HepG2 (cell line): ENCODE measurements around the gene RABL6. TPM values are rescaled to one million over a fixed set of nuclear protein-coding genes. Genes with fewer than 3 reads are reported as not detected.

Source experiments
- ATAC-seq: fragments of 200-7000 bp; cut with Tn5 transposase; 3 replicates; pipeline ENCODE4 v1.9.1; 2020; ENCODE audit warnings: mild to moderate bottlenecking, moderate library complexity
- BruUV-seq: library from RNA; stranded (reverse); fragments of 400-500 nt; replicated peaks from 2 replicates; lab custom pipeline; 2021; lab: Mats Ljungman, UMichigan
- CTCF ChIA-PET: fragments of 300-600 bp; formaldehyde crosslinking; extraction: SDS; loops from one replicate; lab custom pipeline; 2021; ENCODE audit warnings: low total read pairs, inconsistent platforms, low intra/inter-chr PET ratio; lab: Yijun Ruan, JAX
- POLR2A ChIA-PET: fragments of 350-600 bp; sonication (Branson Sonifier 250); formaldehyde crosslinking; loops from one replicate; lab custom pipeline; 2020; ENCODE audit warnings: antibody characterized with exemption, inconsistent platforms; lab: Yijun Ruan, JAX
- DNase-seq: peaks from one replicate; pipeline ENCODE4 v3.0.0-alpha.2; 2015; ENCODE audit warnings: low spot score
- FAIRE-seq: peaks from 3 replicates; lab custom pipeline; 2011; peaks lifted over from hg19 to GRCh38; lab: Jason Lieb, UNC
- H2AFZ ChIP-seq: one replicate; pipeline ENCODE4 v1.6.1; 2011; ENCODE audit warnings: low read length, inconsistent platforms
- H3K27ac ChIP-seq: fragments of 300-600 bp; 3 replicates; pipeline ENCODE4 v1.8.0; 2011; ENCODE audit warnings: mixed run types, mild to moderate bottlenecking, mixed read lengths, low read length, inconsistent platforms; ENCODE audit not compliant: insufficient read depth; ENCODE audit errors: extremely low read length
- H3K27me3 ChIP-seq, 2 experiments: fragments of 200-600 bp in 1 of 2; 2 replicates in 1 of 2; 3 replicates in 1 of 2; pipeline versions ENCODE4 v1.6.0 to v1.8.0; 2011; ENCODE audit warnings: low read length in 2 of 2, mild to moderate bottlenecking in 2 of 2, moderate library complexity in 2 of 2, inconsistent platforms in 1 of 2; ENCODE audit not compliant: insufficient read depth in 2 of 2, control insufficient read depth in 1 of 2
- H3K36me3 ChIP-seq, 2 experiments: fragments of 200-600 bp in 1 of 2; replicated peaks in 1 of 2; 2 replicates in 1 of 2; 3 replicates in 1 of 2; pipeline versions ENCODE4 v1.5.1 to v1.8.0; 2011; ENCODE audit warnings: low read length in 2 of 2, inconsistent platforms in 1 of 2; ENCODE audit not compliant: insufficient read depth in 2 of 2, control insufficient read depth in 1 of 2
- H3K4me1 ChIP-seq: 2 replicates; pipeline ENCODE4 v1.5.1; 2012; ENCODE audit warnings: low read length, inconsistent platforms; ENCODE audit not compliant: insufficient read depth
- H3K4me2 ChIP-seq: 2 replicates; pipeline ENCODE4 v1.6.0; 2011; ENCODE audit warnings: low read depth, low read length, inconsistent platforms
- H3K4me3 ChIP-seq, 3 experiments: fragments of 200-600 bp in 1 of 3; sonication (generic), shearing (Covaris generic) in 1 of 3; replicated peaks in 1 of 3; 2 replicates each; pipeline ENCODE4 v1.5.1; 2011 to 2016; ENCODE audit warnings: low read length in 3 of 3, inconsistent platforms in 2 of 3, low read depth in 2 of 3, mild to moderate bottlenecking in 2 of 3, control low read depth in 1 of 3, mixed read lengths in 1 of 3; ENCODE audit not compliant: insufficient read depth in 1 of 3
- H3K79me2 ChIP-seq: one replicate; pipeline ENCODE4 v1.6.1; 2011; ENCODE audit warnings: low read length, inconsistent platforms; ENCODE audit not compliant: insufficient read depth
- H3K9ac ChIP-seq: 2 replicates; pipeline ENCODE4 v1.6.0; 2011; ENCODE audit warnings: mild to moderate bottlenecking, low read depth, low read length, inconsistent platforms; ENCODE audit not compliant: insufficient read depth
- H3K9me3 ChIP-seq: 2 replicates; pipeline ENCODE4 v1.5.1; 2012; ENCODE audit warnings: mild to moderate bottlenecking, low read length
- H4K20me1 ChIP-seq: 2 replicates; pipeline ENCODE4 v1.6.0; 2011; ENCODE audit warnings: inconsistent platforms, mild to moderate bottlenecking, low read length, moderate library complexity; ENCODE audit not compliant: insufficient read depth
- AGO1 ChIP-seq: fragments of 200-400 bp; formaldehyde crosslinking; IDR thresholded peaks from 2 replicates; pipeline ENCODE4 v1.6.1; 2017; ENCODE audit warnings: mild to moderate bottlenecking, low read depth, low read length, moderate library complexity; ENCODE audit not compliant: poor library complexity, severe bottlenecking
- ELF4 ChIP-seq: sonication (generic); formaldehyde crosslinking; IDR thresholded peaks from 2 replicates; pipeline ENCODE4 v1.5.0; 2020; ENCODE audit warnings: missing genetic modification reagents, mild to moderate bottlenecking, moderate library complexity, borderline replicate concordance
- GATA4 ChIP-seq: sonication (generic); IDR thresholded peaks from 2 replicates; pipeline ENCODE4 v1.6.1; 2016; ENCODE audit warnings: antibody characterized with exemption, low read depth, borderline replicate concordance
- MLXIP ChIP-seq: sonication (generic); formaldehyde crosslinking; IDR thresholded peaks from 2 replicates; pipeline ENCODE4 v1.9.0; 2021; ENCODE audit warnings: missing genetic modification reagents, borderline replicate concordance
- NFYC ChIP-seq: IDR thresholded peaks from 2 replicates; pipeline ENCODE4 v1.6.1; 2016; ENCODE audit warnings: missing genetic modification reagents, missing compliant biosample characterization
- POLR2G ChIP-seq: fragments of 200-400 bp; formaldehyde crosslinking; IDR thresholded peaks from 2 replicates; pipeline ENCODE4 v1.6.1; 2018; ENCODE audit warnings: mild to moderate bottlenecking, low read depth, low read length, moderate library complexity
- SSRP1 ChIP-seq: IDR thresholded peaks from 2 replicates; pipeline ENCODE4 v1.6.1; 2016; ENCODE audit warnings: control low read depth
- ZBTB38 ChIP-seq: sonication (generic); formaldehyde crosslinking; IDR thresholded peaks from 2 replicates; pipeline ENCODE4 v1.5.1; 2020; ENCODE audit warnings: mild to moderate bottlenecking, missing genetic modification reagents
- ZNF124 ChIP-seq: sonication (generic); formaldehyde crosslinking; IDR thresholded peaks from 2 replicates; pipeline ENCODE4 v1.4.0; 2020; ENCODE audit warnings: missing genetic modification reagents
- ZNF430 ChIP-seq: sonication (generic); formaldehyde crosslinking; IDR thresholded peaks from 2 replicates; pipeline ENCODE4 v1.9.0; 2021; ENCODE audit warnings: mild to moderate bottlenecking, missing genetic modification reagents
- WGBS: methylation state at CpG from one replicate; pipeline ENCODE4 v1.1.6; 2017; ENCODE audit warnings: low lambda C conversion rate; 5-methylcytosine and 5-hydroxymethylcytosine counted together
- in situ Hi-C: cut with HindIII; loops from 2 replicates; pipeline ENCODE4 v1.10.0; 2017; ENCODE audit warnings: low pct_unique_long_range_greater_than_20kb; ENCODE audit not compliant: extremely low pct_ligation_motif_present
- intact Hi-C: fragments of 100-400 bp; cut with micrococcal nuclease; formaldehyde crosslinking; loops from one replicate; pipeline ENCODE4 v1.10.0; 2022; ENCODE audit not compliant: unreplicated experiment
- polyA plus RNA-seq, 8 experiments: library from polyadenylated mRNA; depleted of rRNA in 3 of 8; stranded (reverse) in 7 of 8; unstranded in 1 of 8; fragments of >200 nt; fragmentation: Illumina TruSeq in 4 of 8; extraction: Trizol in 4 of 8; gene quantifications; 2 replicates each; pipeline versions ENCODE4 v1.2.1 to v1.2.3, GENCODE V29; 2011 to 2016; ENCODE audit warnings: low read depth in 4 of 8, missing spikeins in 1 of 8, mixed read lengths in 1 of 8; ENCODE audit not compliant: insufficient read depth in 1 of 8
- total RNA-seq, 5 experiments: library from RNA; depleted of rRNA; stranded (reverse); fragments of >200 nt; fragmentation: Illumina TruSeq; extraction: Trizol; gene quantifications; 2 replicates each; pipeline ENCODE4 v1.2.3, GENCODE V29; 2016; ENCODE audit warnings: low read depth in 1 of 5

Gene RABL6
- total and polyA plus RNA-seq, 2 of the 13 experiments (the other 11 are each of a cell fraction or from before 2014, with no cell fraction given), result 81.5 to 125 TPM

- no peak for TF ChIP-seq NFYC (CRISPR knock-in tag)
- 0 out of 2 replicates have a peak, but pooled peaks have one; percentile 41 for TF ChIP-seq SSRP1 (CRISPR knock-in tag)
- no peak for TF ChIP-seq ZNF430
- no peak overlapping the region for H2AFZ ChIP-seq
- peaks cover 35% of the 10 kb centered on the region for H3K4me1 ChIP-seq
- intact Hi-C loops, result no loop called here
- peaks cover 11 to 20% of the 10 kb centered on the region in 2 experiments for H3K36me3 ChIP-seq
- in situ Hi-C loops, result no loop called here
- H3K9ac ChIP-seq, result no peak overlapping the region
- ATAC-seq, result no peak
- no peaks in the 10 kb centered on the region for H3K9me3 ChIP-seq
- H3K27me3 ChIP-seq, result no peaks in the 10 kb centered on the region
- peaks cover 9% of the 10 kb centered on the region; the same call in 1 of the 2 replicates for H4K20me1 ChIP-seq
- no peak overlapping the region for H3K4me3 ChIP-seq
- no peak for FAIRE-seq
- CTCF ChIA-PET, result no interaction called here
- POLR2A ChIA-PET, result interaction anchor here (1.1 kb wide), 1 partner anchor 22 kb away, joined by 3 read pairs; no protein-coding TSS in a partner anchor
- peaks cover 13% of the 10 kb centered on the region for H3K79me2 ChIP-seq
- no peak overlapping the region for H3K27ac ChIP-seq
- WGBS, result 90% methylated on average over 11 of the region's 18 CpGs
- BruUV-seq, result no TSS peak
- H3K4me2 ChIP-seq, result no peak overlapping the region
- no peak for DNase-seq
These were observed 45.9 kb downstream of the RABL6 start for GRCh38 chr9:136853596-136854112.

GRCh38 chr9:136854113-136854841 is 46.5 kb downstream of the RABL6 start:
- Histone ChIP-seq H3K4me3 (no peak overlapping the region), H3K9me3 (no peaks in the 10 kb centered on the region), H3K27ac (no peak overlapping the region), H4K20me1 (peaks cover 9% of the 10 kb centered on the region; the same call in 1 of the 2 replicates), H3K9ac (no peak overlapping the region), H2AFZ (no peak overlapping the region), H3K79me2 (peaks cover 13% of the 10 kb centered on the region), H3K4me2 (no peak overlapping the region), H3K36me3 (peaks cover 11 to 20% of the 10 kb centered on the region in 2 experiments), H3K4me1 (peaks cover 40% of the 10 kb centered on the region), H3K27me3 (no peaks in the 10 kb centered on the region)
- 94% methylated on average over 7 of the region's 30 CpGs for WGBS
- ChIA-PET CTCF (no interaction called here), POLR2A (interaction anchor here (1.1 kb wide), 1 partner anchor 21 kb away, joined by 3 read pairs; no protein-coding TSS in a partner anchor)
- in situ Hi-C loops, result no loop called here
- ATAC-seq, result no peak
- BruUV-seq, result no TSS peak
- no peak for FAIRE-seq
- intact Hi-C loops, result no loop called here
- DNase-seq, result no peak
- TF ChIP-seq ZBTB38 (CRISPR knock-in tag), result 0 out of 2 replicates have a peak, but pooled peaks have one; percentile 30
- TF ChIP-seq POLR2G, result peak; percentile 53; the same call in 1 of the 2 replicates
- no peak for TF ChIP-seq GATA4
- no peak for TF ChIP-seq ZNF124 (CRISPR knock-in tag)
- peak; percentile 65 for TF ChIP-seq AGO1
- no peak for TF ChIP-seq ELF4 (CRISPR knock-in tag)
- no peak for TF ChIP-seq MLXIP (CRISPR knock-in tag)
